UCSD-AML1 (cell line): Measurements from ENCODE around the gene SMIM21.

Experiments used
- DNase-seq: peaks from one replicate; lab custom pipeline; 2025; ENCODE audit not compliant: unreplicated experiment; lab: John Stamatoyannopoulos, UW

SMIM21 gene

DNA sequence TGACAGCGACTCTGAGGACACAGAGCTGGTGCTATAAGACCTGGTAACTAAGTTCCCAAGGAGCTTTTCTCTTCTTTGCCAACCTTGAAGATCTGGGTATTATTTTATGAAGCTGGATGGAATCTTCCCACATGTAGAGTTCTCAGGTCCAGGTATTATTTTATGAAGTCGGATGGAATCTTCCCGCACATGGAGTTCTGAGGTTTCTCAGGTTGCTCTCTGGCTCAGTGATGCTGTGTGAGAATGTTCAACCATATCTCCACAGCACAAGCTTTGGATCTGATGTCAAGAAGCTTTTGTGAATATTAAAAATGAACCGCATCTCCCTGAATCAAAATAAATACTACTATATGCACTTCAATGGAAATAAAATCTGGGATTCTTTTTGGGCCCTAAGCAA is at the start of gene SMIM21:
Gene SMIM21, minus strand, starts transcription at position 101 of the 400 bp plus-strand sequence. CDS start 140 bp downstream, outside the sequence.
- DNase-seq = no peak

DNA sequence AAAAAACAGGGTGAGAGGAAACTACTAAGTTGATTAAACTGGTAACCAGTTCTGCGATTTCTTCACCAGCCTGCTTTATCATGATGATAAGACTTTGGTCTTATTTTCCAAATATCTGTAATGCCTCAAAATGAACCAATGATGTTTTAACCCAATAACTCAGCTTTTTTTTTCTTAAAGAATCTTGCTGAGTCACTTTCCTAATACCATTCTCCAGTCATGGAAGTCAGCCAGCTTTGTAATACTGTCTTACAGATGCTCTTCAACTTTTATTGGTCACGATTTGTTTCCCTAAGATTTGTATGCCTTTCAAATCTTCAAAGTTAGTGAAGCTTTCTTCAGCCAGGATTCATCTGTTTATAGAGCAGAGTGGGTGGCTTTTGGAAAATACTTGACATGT is 47.7 kb upstream of the SMIM21 start:
- no peak for DNase-seq

DNA sequence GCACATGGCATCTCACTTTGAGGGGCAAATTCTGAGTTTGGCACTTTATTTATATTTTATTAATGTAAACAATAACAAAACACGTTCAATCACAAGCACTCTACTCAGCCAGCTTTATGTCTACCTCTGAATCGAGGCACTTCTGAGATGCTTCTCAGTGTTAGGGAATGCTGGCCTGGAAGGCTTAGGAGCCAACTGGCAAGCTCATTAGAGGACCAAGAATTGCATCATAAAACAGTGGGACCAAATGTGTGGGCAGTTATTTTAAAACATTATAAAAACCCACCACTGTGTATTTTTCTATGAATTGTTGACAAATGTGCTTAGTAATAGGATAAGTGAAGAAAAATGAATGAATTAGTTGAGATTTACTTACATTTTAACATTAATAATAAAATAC is 46.8 kb upstream of the SMIM21 start:
- no peak for DNase-seq

DNA sequence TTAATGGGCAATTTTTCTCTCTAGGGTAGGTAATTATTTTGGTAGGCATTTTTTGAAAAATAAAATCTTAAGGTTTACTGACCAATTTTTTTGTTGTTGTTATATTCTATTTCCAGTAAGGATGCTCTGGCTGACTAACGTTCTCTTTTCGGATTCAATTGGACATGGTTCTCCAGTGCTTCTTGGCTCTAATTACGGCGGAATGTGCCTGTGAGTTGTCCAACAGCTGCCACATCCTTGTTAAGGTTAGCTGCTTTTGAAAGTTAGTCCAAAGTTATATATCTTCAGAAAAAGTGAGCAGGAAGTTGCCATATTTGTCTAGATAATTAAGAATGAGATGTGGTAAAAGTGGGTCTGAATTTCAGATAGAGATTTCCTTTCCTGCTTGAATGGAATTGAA is 45.8 kb upstream of the SMIM21 start:
- DNase-seq = no peak

DNA sequence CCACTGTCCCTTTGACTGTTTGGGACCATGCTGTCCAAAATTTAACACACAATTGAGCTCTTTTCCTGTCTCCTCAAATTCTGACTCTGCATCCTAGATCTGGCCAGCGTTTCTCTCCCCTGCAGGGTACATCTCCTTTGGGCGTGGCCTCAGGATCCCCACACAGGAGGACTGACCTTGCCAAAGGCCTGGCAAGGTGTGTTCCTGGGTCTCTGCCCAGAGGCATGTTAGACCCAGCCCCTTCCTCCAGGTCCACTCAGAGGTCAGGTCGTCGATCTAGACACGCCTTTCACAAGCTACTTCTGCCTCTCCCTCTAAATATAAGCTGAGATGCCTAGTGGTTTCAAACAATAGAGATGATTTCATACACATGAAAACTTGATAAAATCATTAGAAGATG is 45.4 kb upstream of the SMIM21 start:
- DNase-seq = no peak

DNA sequence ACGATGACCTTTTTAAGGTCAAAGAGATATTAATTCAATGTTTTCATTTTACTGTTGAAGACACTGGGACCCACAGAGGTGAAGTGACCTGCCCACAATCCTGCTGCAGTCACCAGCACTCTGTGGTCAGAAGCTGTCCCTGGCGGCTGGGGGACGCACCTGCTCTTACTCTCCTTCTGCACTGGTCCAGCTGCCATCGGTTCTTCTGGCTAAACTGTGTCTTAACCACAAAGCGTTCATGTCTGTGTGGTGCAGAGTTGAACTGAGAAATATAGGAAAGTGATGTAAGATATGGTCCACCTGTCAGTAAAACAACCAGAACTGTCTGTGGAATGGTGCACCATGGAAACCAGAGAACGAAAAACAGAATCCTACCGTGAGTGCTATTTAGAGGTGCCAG is 44.9 kb upstream of the SMIM21 start:
- no peak for DNase-seq

DNA sequence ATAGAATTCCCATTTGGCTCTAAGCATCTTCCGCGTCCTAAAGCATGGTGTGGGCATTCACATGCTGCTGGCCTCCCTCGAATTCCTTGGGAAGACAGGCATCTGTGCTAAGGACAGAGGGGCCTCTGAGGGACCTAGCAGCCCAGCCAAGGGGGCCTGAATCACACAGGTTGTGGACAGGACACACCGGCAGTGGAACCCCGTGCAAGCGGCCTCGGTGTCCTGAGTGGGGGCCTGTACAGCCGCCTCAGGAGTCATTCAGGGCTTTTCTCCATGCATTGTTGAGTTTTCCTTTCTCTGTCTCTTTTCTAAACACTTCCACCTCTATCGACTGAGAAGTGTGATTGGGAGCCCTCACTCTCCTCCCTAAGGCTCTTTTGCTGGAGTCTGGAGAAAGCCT is 44.3 kb upstream of the SMIM21 start:
- DNase-seq = no peak

DNA sequence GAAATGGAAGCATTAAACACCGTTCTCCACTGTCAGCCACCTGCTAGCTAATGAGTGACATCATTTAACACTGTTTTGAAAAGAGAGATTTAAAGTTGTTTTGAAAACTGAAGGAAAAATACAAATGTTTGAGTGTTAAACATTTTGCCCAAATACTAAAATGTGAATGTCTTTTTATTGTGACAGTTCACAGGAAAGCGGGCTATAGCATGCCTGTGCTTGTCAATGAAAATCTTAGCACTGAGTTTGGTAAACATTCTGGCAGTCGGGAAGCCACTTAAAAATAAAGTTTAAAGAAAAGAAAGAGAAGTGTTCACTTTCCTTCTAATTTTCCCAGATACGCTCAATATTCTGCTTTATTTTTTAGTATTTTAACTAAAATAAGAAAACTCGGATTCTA is 40.3 kb upstream of the SMIM21 start:
- DNase-seq = no peak

DNA sequence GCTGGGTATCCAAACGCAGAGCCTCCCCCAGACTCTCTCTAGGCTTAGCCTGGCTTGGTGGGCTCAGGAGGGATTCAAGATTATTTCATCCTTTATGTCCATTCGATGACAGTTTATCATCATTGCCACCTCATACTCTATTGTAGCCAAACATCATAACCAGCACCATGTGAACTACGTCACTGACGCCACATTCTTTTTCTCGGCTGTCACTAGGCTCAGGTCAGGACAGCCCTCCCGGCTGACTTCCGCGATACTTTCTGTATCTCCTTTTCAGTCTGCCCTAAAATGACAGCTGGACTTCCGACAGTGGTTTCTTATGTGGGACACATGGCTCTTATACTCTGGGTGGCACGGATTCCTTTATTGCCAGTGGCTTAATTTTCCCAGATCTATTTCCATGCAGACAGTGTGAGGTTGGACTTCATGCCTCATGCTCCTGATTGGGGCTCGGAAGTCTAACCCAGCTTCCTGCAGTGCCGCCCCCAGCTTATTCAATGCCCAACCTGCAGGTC is 39.8 kb upstream of the SMIM21 start:
- no peak for DNase-seq

DNA sequence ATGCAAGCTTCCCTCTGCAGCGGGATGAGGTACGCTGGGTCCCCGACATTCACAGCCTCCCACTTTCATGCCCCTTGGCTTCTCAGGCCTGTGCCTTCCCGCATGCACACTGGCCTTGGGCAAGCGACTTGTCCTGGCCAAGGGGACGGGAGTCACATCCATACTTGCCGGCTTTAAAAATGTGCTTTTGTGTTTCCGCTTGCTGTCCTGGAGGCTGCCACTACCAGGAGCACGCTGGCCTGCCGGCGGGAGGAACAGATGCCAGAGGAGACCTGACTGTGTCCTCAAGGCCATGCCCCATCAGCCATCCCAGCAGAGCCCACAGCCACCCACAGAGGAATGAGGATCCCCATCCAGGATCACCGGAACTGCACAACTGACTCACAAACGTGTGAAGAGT is 36.9 kb upstream of the SMIM21 start:
- no peak for DNase-seq

DNA sequence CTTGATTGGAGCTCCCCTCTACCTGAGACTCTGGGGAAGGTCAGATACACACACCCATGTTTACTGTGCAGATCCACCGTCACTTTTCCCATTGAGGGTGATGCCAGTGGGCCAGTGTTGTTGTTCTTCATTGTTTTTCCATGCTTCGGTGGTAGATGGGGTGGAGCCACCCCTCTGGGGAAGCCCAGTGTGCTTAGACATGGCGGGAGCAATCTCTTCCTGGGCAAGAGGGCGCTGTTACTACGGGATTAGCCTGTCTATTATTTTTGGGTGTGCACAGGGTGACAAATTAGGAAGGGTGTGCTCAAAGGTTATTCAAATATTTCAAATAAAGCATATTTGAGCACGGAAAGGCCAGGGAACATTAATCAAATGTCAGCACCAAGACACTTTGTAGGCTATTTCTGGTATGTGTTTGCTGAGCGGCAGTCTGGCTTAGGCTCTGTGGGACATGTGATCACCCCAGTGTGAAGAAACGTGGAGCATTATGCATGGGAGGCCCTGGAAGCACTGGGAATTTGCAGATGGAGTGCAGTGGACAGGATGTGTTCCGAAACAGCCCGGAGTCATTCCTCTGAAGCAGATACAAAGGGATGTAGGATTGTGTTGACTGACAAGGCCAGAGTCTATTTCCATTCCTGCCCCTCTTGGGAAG is 34.8 kb upstream of the SMIM21 start:
- no peak for DNase-seq

DNA sequence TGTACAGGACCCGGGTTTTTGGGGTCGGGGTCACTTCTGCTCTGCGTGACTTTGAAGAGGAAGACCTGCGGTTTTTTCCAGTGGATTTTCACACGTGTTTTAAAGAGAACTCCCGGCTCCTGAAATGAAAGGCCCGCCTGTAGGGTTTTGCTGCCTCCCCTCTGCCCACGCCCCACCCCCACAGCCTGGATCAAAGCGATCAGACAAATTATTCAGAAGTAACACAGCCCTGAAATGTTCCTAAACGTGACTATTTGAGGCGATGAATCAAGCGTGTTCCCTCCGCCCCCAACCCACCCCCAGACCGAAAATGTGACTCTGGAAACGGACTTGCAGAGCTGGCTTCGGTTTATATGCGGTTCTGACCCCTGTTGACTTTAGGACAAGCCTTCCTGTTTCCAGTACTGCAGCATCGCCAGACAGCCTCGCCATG is 28.7 kb upstream of the SMIM21 start:
- DNase-seq = no peak

DNA sequence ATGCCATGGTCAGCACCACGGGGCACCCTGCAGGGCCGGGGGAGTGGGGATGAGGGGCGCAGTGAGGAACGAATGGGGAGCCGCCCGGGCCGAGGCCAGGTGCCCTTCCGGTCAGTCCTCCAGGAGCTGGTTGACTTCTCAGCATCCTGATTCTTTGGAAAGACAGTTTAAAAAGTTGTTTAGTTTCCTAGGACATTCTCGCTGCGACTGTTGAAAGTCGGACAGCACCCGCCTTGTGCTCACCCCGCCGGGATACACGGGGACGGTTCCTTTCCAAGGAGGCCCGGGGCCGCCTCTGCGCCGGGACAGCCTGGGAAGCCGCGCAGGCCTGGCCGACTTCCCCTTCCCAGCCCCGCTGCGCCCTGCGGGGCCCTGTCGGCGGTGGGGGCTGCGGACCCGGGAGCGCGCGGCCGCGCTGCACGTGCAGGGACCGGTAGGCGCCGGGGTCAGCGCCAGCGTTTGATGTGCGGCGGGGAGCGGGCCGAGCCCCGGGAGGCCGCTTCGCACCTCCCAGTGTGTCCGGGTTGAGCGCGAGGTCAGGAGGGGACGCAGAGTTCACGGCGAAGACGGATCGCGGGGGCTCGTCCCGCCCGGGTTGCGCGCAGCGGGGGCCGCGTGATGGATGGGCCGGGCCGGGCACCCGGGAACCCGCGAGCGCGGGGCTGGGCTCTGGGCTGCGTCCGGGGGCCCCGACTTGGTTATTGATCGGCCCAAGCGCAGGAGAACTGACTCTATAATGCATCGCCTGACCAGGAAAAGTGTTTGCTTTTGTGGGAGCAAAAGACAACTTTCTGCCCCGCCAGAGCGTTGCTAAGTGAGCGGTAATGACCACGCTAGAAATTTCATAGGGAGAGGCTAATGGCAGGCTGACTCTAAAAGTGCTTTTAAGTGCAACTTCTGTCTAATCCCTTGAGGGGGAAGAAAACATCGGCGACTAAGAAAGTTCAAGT is 28.0 kb upstream of the SMIM21 start:
- DNase-seq = no peak

DNA sequence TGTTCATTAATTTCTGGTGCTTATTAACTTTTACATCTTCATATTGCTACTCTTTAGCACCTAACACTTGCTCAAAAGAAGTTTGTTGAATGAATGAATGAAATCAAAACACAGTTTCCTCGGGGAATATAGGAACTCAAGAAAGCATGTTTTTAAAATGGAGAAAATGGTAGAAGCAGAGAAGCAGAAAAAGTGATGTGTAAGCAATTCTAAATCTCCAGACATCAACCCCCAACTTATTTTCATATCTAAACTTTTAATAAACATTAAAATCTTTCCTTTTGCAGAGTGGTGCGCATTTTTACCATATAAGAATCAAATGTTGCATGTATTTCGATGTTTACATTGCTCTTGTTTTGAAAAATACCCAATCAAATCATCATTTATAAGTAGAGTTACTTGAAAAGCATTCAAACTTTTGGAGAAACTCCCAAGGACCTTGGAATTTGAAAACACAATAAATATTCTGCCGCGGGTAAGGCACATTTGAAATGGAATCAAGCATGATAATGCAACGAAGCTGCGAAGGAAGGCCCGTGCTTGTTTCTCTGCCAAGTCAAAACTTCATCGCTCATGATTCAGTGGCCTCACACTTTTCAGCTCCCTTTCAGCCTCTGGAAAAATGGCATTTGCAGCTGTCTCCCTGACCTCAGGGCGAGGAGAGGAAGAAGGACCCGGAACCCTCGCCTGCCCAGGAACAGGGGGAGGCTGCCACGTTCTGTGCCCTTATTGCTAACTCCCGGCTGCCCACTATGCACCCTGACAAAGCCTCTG is 26.7 kb upstream of the SMIM21 start:
- no peak for DNase-seq

DNA sequence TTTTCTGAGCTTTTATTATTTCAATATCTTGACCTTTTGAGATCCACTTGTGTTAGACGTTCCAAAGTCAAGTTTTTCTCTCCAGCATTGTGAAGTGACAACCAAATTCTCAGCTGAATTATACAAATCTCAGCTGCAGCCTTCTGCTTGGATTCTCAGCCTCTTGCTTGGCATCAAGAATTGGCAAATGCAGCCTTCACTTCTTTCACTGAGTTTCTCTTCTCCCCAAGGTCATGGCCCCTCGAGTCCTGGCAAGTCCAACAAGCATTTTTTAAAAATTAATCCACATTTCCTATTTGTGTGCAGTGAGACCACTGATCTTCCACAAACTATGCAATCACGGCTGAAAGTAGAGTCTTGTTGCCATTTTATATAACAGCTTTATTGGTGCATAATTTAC is 23.4 kb upstream of the SMIM21 start:
- DNase-seq = no peak

DNA sequence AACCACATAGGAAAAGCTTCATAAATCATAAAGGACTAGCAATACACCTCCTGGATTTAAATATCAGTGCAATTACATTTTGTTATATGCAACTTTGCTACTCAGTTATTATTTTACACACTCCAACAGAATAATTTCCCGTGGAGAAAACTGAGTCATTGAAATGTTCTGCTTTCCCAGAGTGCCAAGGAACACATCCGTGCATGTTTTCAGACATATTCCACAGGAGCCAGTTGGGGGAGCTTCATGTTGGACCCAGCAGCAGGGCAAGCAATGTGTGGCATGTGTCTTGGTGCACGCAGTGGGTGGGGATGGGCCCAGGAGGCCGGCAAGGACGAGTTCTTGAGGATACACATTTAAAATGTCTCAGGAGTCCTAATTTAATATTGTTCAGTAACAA is 14.4 kb upstream of the SMIM21 start:
- DNase-seq = no peak

DNA sequence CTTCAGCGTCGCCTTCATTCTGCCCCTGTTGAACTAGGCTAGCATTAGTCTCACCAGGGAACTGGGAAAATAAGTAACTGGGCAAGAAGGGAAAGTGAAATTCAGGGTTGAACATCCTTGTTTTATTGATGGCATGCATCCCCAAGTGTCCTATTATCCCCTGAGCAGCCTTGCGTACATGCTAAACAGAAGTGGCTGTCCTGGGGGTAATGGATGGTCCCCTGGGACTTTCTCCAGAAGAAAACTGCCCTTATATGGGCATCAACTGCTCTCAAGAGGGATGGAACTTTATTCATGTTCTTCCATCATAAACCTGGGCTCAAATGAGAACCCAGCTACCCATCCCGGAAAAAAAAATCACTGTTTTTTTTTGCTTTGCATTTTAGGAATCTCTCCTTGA is 11.8 kb upstream of the SMIM21 start:
- DNase-seq = no peak

DNA sequence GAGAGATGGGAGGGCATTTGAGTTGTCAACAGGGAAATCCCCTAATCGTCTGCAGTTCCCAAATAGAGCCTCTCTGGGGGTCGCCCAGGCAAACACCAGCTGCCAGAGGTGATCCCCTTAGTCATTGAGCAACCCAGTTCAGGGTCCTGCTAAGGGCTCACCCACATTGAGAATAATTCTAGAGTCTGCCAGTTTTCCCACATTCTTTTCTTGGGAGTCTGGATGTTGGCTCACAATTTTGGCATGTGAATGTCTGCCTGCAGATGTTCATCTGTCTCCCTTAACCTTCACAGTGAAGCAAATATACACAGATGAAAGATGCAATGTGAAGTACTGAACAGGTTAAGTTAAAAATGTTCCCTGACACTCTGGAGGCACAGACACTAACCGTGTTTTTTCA is 11.4 kb upstream of the SMIM21 start:
- DNase-seq = no peak

DNA sequence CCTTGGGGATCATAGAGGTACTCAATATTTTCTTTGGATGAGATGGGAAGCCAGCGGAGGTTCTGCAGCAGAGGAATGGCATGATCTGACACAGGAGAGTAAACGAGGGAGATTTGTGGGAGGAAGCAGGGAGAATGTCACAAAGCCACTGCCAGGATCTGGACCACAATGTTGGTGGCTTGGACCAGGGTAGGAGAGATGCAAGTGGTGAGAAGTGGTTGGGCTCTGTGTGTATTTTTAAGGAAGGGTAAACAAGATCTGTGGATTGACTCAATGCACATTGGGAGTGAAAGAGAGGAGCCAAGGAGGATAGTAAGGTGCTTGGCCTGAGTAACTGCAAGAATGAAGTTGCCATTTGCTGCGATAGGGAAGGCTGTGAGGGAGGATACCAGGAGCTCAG is 10.5 kb upstream of the SMIM21 start:
- DNase-seq = no peak

DNA sequence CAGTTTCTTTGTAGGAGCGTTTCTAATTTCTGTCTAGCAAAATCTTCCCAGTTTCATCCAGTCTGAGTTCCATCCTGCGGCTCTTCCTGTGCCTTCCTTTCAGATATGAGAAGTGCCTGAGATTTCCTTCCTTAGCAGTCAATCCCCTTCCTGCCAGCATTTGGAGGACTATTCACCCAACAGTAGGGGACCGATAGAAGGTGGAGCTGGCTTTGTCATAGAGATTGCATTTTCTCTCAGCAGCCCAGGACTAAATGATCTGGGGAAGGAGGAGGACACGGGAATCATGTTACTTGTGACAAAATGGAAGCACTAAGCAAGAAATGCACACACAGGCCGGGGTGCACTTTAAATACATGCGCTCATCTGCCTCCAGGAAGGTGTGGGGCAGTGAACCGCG is 5.6 kb upstream of the SMIM21 start:
- DNase-seq = no peak

DNA sequence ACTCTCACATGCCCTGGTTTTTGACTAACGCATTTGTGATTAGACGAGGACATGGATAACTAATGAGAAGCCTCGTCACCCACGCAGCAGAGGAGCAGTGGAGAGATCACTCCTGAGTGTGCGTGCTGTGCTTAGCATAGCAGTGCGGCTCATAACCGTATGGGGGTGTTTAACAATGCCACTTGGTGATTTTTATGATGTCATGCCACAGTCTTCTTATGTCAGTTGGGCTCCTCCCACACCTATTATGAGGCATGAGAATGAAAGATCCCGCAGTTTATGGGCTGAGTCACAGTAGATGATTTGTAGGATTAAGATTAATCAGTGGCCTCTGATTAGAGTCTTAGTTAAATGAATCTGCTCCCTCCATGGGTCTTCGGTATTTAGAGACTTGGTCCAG is 2.5 kb upstream of the SMIM21 start:
- no peak for DNase-seq
